ENCODE data around the gene PMEPA1. TPM values are rescaled to one million over a fixed set of nuclear protein-coding genes. Genes with fewer than 3 reads are reported as not detected.
A peak's percentile ranks its signal among the peaks of the same experiment; 100 is the strongest.

PMEPA1 gene
- total and polyA plus RNA-seq, 2 donors (not counting 3 experiments of a cell fraction or from before 2014, with no cell fraction given): 31.6 to 33.2 TPM

- ChIA-PET CTCF (interaction anchor here (0.6 to 3.3 kb wide), 14 partner anchors 8 to 389 kb away, joined by 3 to 22 read pairs (median 4); partner anchors contain the start of gene PMEPA1), POLR2A (interaction anchor here (1.4 kb wide), 1 partner anchor 51 kb away, joined by 4 read pairs; no protein-coding TSS in a partner anchor)
- H4K20me1 ChIP-seq (replicated peaks; ENCODE audit: control insufficient read depth, extremely low read depth, insufficient read depth, low read length): peaks cover 3% of the 10 kb centered on the region
- FAIRE-seq: peak; percentile 100
- BruUV-seq (replicated peaks): no TSS peak
- no peaks in the 10 kb centered on the region for H3K9me1 ChIP-seq (replicated peaks; ENCODE audit: control insufficient read depth, extremely low read depth, insufficient read depth, low read length)
- H3K4me1 ChIP-seq (ENCODE audit: control insufficient read depth, extremely low read depth, insufficient read depth, low read length): peaks cover 30% of the 10 kb centered on the region
- dilution Hi-C loops (cut with MboI; ENCODE audit: extremely low pct_ligation_motif_present, low sequenced_read_pairs) (no loop called here), intact Hi-C loops (cut with micrococcal nuclease) (loop anchor here (1.0 kb wide), 7 partner anchors 12 to 376 kb away; partner anchors contain the start of gene PMEPA1)
- H3K4me3 ChIP-seq (replicated peaks in 1 of 3; ENCODE audit: insufficient read depth in 1 of 3, low read depth in 1 of 3, low read length in 3 of 3): peak overlapping the region in 1 of 3 experiments; percentile 25
- peak; percentile 100 for TF ChIP-seq FOS (IDR thresholded peaks at IDR 0.05; ENCODE audit: borderline replicate concordance, insufficient read depth, low read length)
- no peak for TF ChIP-seq MYC (IDR thresholded peaks at IDR 0.05; ENCODE audit: low read depth, low read length)
- no peak for TF ChIP-seq MAX (IDR thresholded peaks at IDR 0.05; ENCODE audit: insufficient read depth, insufficient read length)
- peak; percentile 99 for TF ChIP-seq JUN (IDR thresholded peaks at IDR 0.05; ENCODE audit: borderline replicate concordance, insufficient read depth, insufficient read length, low read depth)
- TF ChIP-seq EZH2 (IDR thresholded peaks at IDR 0.05; ENCODE audit: borderline replicate concordance, low read depth, low read length, severe bottlenecking): no peak
- TF ChIP-seq POLR2AphosphoS5 (IDR thresholded peaks at IDR 0.05; ENCODE audit: insufficient read depth, low read depth, low read length): peak; percentile 92
- TF ChIP-seq POLR2A (IDR thresholded peaks at IDR 0.05; ENCODE audit: low read depth, low read length): peak; percentile 68
- peak; percentile 87 for TF ChIP-seq GATA2 (IDR thresholded peaks at IDR 0.05; ENCODE audit: insufficient read depth, insufficient read length, low read depth, low read length)
- H3K4me2 ChIP-seq (ENCODE audit: insufficient read depth, low read length): peak overlapping the region; percentile 71
- peak overlapping the region; percentile 80 for H3K27ac ChIP-seq (ENCODE audit: insufficient read depth, low read depth, low read length)
- H3K36me3 ChIP-seq (ENCODE audit: control insufficient read depth in 2 of 2, extremely low read depth in 1 of 2, insufficient read depth in 2 of 2, low read length in 2 of 2): peaks cover 0 to 6% of the 10 kb centered on the region in 2 experiments
- no peaks in the 10 kb centered on the region for H3K27me3 ChIP-seq (ENCODE audit: control insufficient read depth in 2 of 2, insufficient read depth in 2 of 2, low read length in 2 of 2)
- peaks cover 64% of the 10 kb centered on the region for H3K79me2 ChIP-seq (ENCODE audit: control insufficient read depth, insufficient read depth, low read length)
- H3K9me3 ChIP-seq (replicated peaks; ENCODE audit: control insufficient read depth, insufficient read depth, low read length): no peaks in the 10 kb centered on the region
- peak; percentile 99 for DNase-seq (ENCODE audit: low read depth, low spot score)
- H3K9ac ChIP-seq (replicated peaks; ENCODE audit: extremely low read depth, insufficient read depth, low read length): peak overlapping the region; percentile 61
- no peak overlapping the region for H2AFZ ChIP-seq (ENCODE audit: low read depth, low read length)
These were observed 11.5 kb downstream of the PMEPA1 start for GRCh38 chr20:57698116-57698866.

All from endothelial cell of umbilical vein (primary cell).